OCI-LY3 (cell line): ENCODE data around the gene GMPR.

ENCODE experiments used
- CTCF ChIP-seq: fragments of 200-600, 300-600 bp; sonication (generic); IDR thresholded peaks from 2 replicates; pipeline ENCODE4 v1.5.1; 2014; ENCODE audit warnings: antibody characterized with exemption, low read length, low read depth
- EZH2phosphoT487 ChIP-seq: fragments of 200-600 bp; shearing (Covaris generic); IDR thresholded peaks from 2 replicates; pipeline ENCODE4 v1.6.1; 2018; ENCODE audit warnings: antibody characterized with exemption, mixed run types, low read depth

GRCh38 chr6:16251706-16252105, 13.3 kb downstream of the GMPR start:
- TF ChIP-seq CTCF (no peak), EZH2phosphoT487 (no peak)
